ENCODE results near the gene TRMT1. TPM values are rescaled to one million over a fixed set of nuclear protein-coding genes. Genes with fewer than 3 reads are reported as not detected.

Gene TRMT1
- polyA plus RNA-seq, 1 experiment, result 30.8 TPM

DNA sequence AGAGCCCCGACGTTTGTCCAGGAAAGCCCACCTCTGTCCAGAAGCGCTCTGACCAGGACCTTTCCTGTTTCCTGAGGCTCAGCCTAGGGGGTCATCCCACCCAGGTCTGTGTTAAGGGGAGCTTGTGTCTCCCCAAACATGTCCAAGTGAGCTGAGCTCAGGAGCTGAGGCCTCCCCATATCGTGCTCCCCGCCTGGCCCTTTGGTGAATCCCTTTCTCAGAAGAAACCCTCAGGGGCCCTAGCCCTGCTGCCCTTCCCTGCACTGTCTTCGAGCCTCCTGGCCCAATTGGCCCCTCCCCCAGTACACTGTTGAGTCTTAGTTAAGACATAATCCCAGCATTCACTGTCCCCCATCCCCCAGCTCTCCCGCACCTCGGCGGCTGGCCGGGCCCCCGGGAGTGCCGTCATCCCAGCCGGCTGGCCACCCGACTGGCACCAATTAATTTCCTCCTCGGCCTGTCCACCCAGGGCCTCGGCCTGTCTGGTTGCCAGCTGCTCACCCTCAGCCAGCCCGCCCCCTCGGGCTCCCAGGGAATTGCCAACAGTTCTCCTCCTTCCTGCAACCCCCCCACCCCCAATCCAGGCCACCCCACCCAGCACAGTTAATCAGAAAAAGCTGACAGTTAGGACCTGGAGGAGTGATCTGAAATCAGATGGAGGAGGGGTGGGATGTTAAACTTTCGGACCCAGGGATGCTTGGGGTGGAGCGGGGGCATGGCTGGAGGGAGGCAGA, 47.2 kb upstream of the TRMT1 start:
- Histone ChIP-seq H3K27me3 (ENCODE audit: control insufficient read depth, insufficient read depth, low read length) (no peaks in the 10 kb centered on the region), H3K36me3 (ENCODE audit: control insufficient read depth, insufficient read depth, low read length) (no peaks in the 10 kb centered on the region), H3K4me3 (ENCODE audit: low read depth, low read length) (0 out of 2 replicates have a peak overlapping the region, but pooled peaks have one; percentile 3)
- TF ChIP-seq, protein P1, sequence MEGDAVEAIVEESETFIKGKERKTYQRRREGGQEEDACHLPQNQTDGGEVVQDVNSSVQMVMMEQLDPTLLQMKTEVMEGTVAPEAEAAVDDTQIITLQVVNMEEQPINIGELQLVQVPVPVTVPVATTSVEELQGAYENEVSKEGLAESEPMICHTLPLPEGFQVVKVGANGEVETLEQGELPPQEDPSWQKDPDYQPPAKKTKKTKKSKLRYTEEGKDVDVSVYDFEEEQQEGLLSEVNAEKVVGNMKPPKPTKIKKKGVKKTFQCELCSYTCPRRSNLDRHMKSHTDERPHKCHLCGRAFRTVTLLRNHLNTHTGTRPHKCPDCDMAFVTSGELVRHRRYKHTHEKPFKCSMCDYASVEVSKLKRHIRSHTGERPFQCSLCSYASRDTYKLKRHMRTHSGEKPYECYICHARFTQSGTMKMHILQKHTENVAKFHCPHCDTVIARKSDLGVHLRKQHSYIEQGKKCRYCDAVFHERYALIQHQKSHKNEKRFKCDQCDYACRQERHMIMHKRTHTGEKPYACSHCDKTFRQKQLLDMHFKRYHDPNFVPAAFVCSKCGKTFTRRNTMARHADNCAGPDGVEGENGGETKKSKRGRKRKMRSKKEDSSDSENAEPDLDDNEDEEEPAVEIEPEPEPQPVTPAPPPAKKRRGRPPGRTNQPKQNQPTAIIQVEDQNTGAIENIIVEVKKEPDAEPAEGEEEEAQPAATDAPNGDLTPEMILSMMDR (IDR thresholded peaks at IDR 0.05; ENCODE audit: insufficient read depth, low read depth, low read length), result no peak
- ChIA-PET CTCF (interaction anchor here (0.6 to 2.1 kb wide), 5 partner anchors 9 to 198 kb away, joined by 3 to 6 read pairs (median 3); partner anchors contain the start of genes IER2 and STX10), POLR2A (interaction anchor here (0.6 to 0.9 kb wide), 2 partner anchors 9 to 10 kb away, joined by 3 to 5 read pairs; no protein-coding TSS in a partner anchor)
- peak; percentile 59 for DNase-seq (ENCODE audit: low read depth)

DNA sequence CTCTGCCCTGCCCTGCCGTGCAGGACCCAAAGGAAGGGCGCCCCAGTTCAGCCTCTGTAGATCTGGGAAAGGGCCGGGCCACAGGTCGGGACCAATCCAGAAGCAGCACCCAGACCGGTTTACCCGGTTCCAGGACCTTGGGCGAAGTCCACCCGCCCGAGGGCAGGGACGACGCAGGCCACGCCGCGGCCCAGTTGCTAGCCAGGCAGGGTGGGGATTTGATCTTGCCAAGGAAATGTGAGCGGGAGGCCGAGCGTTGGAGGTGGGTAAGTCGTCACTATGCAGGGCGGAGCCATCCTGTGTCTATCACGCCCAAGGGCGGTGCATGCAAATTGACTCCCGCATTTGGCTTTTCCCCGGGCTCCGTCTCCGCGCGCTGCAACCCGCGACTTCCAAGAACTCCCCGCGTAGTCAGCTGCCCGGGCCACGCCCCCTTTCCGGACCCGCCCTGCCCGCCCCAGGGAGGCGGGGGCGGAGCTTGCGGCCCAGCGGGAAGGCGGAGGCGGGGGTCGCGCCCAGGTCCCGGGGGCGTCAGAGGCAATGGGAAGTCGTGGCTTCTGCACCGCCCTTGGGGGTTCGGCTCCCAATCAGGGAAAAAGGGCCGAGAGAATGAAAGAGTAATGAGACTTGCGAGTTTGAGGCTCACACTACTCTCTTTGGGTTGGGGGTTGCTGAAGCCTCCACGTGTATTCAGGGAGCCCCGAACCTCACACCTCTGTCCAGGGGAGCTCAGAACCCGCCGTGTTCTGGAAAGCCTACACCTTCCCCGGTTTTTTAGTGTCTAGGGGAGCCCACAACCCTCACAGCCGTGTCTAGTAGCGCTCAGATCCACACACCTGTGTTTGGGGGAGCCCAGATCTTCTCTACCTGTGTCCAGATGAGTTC, 46.4 kb upstream of the TRMT1 start:
- POLR2A ChIA-PET, result no interaction called here
- CTCF ChIA-PET, result interaction anchor here (0.7 to 2.1 kb wide), 9 partner anchors 8 to 1742 kb away, joined by 3 to 6 read pairs (median 3); no protein-coding TSS in a partner anchor

DNA sequence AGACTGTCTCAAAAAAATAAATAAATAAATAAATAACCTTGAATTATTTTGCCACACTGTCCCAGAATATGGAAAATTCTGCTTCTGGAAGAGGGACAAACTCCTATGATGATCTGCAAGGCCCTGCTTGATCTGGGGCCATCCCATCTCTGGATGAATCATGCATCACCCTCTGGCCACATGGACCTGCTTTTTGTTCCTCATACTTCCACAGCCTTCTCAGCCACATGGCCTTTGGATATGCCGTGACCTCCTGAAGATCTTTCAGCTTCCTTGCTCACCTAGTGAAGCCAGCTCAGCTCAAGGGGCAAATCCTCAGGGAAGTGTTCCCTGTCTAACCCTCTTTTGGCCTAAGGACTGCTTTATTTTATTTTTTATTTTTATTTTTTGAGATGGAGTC, 44.0 kb upstream of the TRMT1 start:
- Histone ChIP-seq H3K27me3 (ENCODE audit: control insufficient read depth, insufficient read depth, low read length) (no peaks in the 10 kb centered on the region), H3K4me3 (ENCODE audit: low read depth, low read length) (no peak overlapping the region), H3K36me3 (ENCODE audit: control insufficient read depth, insufficient read depth, low read length) (no peaks in the 10 kb centered on the region)
- POLR2A ChIA-PET, result interaction anchor here (0.6 kb wide), 1 partner anchor 8 kb away, joined by 3 read pairs; no protein-coding TSS in a partner anchor
- DNase-seq (ENCODE audit: low read depth), result no peak
- CTCF ChIA-PET, result interaction anchor here (1.2 kb wide), 1 partner anchor 117 kb away, joined by 3 read pairs; no protein-coding TSS in a partner anchor
- TF ChIP-seq, protein P1 (IDR thresholded peaks at IDR 0.05; ENCODE audit: insufficient read depth, low read depth, low read length), result no peak

More for the DNA sequence above, 46.4 kb upstream of the TRMT1 start:
- Histone ChIP-seq H3K27me3 (ENCODE audit: control insufficient read depth, insufficient read depth, low read length) (no peaks in the 10 kb centered on the region), H3K36me3 (ENCODE audit: control insufficient read depth, insufficient read depth, low read length) (no peaks in the 10 kb centered on the region), H3K4me3 (ENCODE audit: low read depth, low read length) (peak overlapping the region; percentile 10; the same call in 1 of the 2 replicates)
- peak; percentile 93 for DNase-seq (ENCODE audit: low read depth)
- TF ChIP-seq, protein P1 (IDR thresholded peaks at IDR 0.05; ENCODE audit: insufficient read depth, low read depth, low read length), result no peak

DNA sequence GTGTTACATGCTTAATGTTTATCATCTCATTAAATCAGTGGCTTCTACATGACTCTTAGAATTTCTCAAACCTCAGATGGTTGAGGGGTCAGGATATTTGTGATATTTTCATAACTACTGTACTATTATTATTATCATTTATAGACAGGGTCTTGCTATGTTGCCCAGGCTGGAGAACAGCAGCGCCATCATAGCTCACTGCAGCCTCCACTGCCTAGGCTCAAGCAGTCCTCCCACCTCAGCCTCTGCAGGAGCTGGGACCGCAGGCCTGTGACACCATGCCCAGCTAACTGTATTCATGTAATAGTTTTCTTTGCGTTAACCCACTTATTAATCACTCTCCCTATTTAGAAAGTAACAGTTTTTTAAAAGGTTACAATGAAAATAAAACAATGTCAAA, 43.2 kb upstream of the TRMT1 start:
- Histone ChIP-seq H3K36me3 (ENCODE audit: control insufficient read depth, insufficient read depth, low read length) (no peaks in the 10 kb centered on the region), H3K27me3 (ENCODE audit: control insufficient read depth, insufficient read depth, low read length) (no peaks in the 10 kb centered on the region), H3K4me3 (ENCODE audit: low read depth, low read length) (no peak overlapping the region)
- ChIA-PET CTCF (no interaction called here), POLR2A (no interaction called here)
- TF ChIP-seq, protein P1 (IDR thresholded peaks at IDR 0.05; ENCODE audit: insufficient read depth, low read depth, low read length), result no peak
- no peak for DNase-seq (ENCODE audit: low read depth)

Data from BJ (cell line).